Upper lobe of left lung (tissue), 6 donors: ENCODE data around the gene TAPBPL. TPM values are rescaled to one million over a fixed set of nuclear protein-coding genes. Genes with fewer than 3 reads are reported as not detected.

Experiments used
- ATAC-seq, 2 donors: fragments of 200-7000 bp; cut with Tn5 transposase; one replicate each; pipeline ENCODE4 v1.9.1; 2022; ENCODE audit warnings: mild to moderate bottlenecking in 2 of 2, moderate library complexity in 2 of 2; ENCODE audit not compliant: low FRiP score in 2 of 2
- DNase-seq, 2 donors: peaks; one replicate each; pipeline ENCODE4 v3.0.0-alpha.2; 2019 to 2020
- H3K27ac ChIP-seq, 4 donors: fragments of 200-600 bp; sonication (generic); one replicate each; pipeline ENCODE4 v1.5.1; 2016 to 2019
- H3K27me3 ChIP-seq, 4 donors: fragments of 200-600 bp; sonication (generic); one replicate each; pipeline ENCODE4 v1.5.1; 2017 to 2019
- H3K36me3 ChIP-seq, 4 donors: fragments of 200-600 bp; sonication (generic); one replicate each; pipeline ENCODE4 v1.5.1; 2016 to 2019
- H3K4me1 ChIP-seq, 4 donors: fragments of 200-600 bp; sonication (generic); one replicate each; pipeline ENCODE4 v1.5.1; 2018 to 2019
- H3K4me3 ChIP-seq, 4 donors: fragments of 200-600 bp; sonication (generic); one replicate each; pipeline ENCODE4 v1.5.1; 2017 to 2019; ENCODE audit warnings: mild to moderate bottlenecking in 2 of 4, moderate library complexity in 1 of 4
- H3K9me3 ChIP-seq, 4 donors: fragments of 200-600 bp; sonication (generic); one replicate each; pipeline ENCODE4 v1.5.1; 2018 to 2019
- CTCF ChIP-seq, 6 experiments: fragments of 450-650 bp in 4 of 6; fragments of 200-600 bp in 2 of 6; sonication (generic) in 2 of 6; IDR thresholded peaks; one replicate each; pipeline ENCODE4 v1.5.1; 2016 to 2019; ENCODE audit warnings: antibody characterized with exemption in 6 of 6
- EP300 ChIP-seq, 4 donors: sonication (generic); formaldehyde crosslinking; IDR thresholded peaks; one replicate each; pipeline ENCODE4 v1.5.1; 2017; ENCODE audit warnings: antibody characterized with exemption in 4 of 4, control low read depth in 2 of 4
- POLR2A ChIP-seq, 4 donors: fragments of 450-650 bp; IDR thresholded peaks; one replicate each; pipeline ENCODE4 v1.5.1; 2016 to 2017; ENCODE audit warnings: antibody characterized with exemption in 4 of 4, mild to moderate bottlenecking in 2 of 4
- POLR2AphosphoS5 ChIP-seq, 2 donors: sonication (generic); formaldehyde crosslinking; IDR thresholded peaks; one replicate each; pipeline ENCODE4 v1.5.1; 2017; ENCODE audit warnings: antibody characterized with exemption in 2 of 2
- WGBS, 2 donors: methylation state at CpG; one replicate each; pipeline ENCODE4 v1.1.5; 2017 to 2018; 5-methylcytosine and 5-hydroxymethylcytosine counted together
- total RNA-seq, 6 donors: library from RNA; depleted of rRNA in 4 of 6; stranded (reverse); fragments of >200 nt in 4 of 6; gene quantifications; one replicate each; pipeline versions ENCODE4 v1.1.0 to v1.2.1, GENCODE V29; 2016 to 2021
- donor health status: DM: no; HTN: no; CAD: no; lungs with moderate emphysema.
- donor health status: DM: no; HTN: yes; CAD: no; lungs with severe emphysema.

The TAPBPL gene
- total RNA-seq, 6 donors from 2014 or later = 32.6 to 71.5 (median 46.9) TPM

GRCh38 chr12:6450091-6450868 lies 1.6 kb upstream of the TAPBPL start:
- peak overlapping the region in 3 of 4 donors; percentile 71 to 83 (median 71) for H3K4me3 ChIP-seq
- DNase-seq (no peak), ATAC-seq (no peak)
- no peaks in the 10 kb centered on the region for H3K9me3 ChIP-seq
- peaks cover 20 to 29% (median 27%) of the 10 kb centered on the region in 4 donors for H3K4me1 ChIP-seq
- TF ChIP-seq POLR2AphosphoS5 (IDR thresholded peaks at IDR 0.05) = no peak
- no peak for TF ChIP-seq CTCF (IDR thresholded peaks at IDR 0.05)
- no peak for TF ChIP-seq EP300 (IDR thresholded peaks at IDR 0.05)
- no peak for TF ChIP-seq POLR2A (IDR thresholded peaks at IDR 0.05)
- H3K36me3 ChIP-seq = peaks cover 0 to 36% (median 4%) of the 10 kb centered on the region in 4 donors
- H3K27me3 ChIP-seq = no peaks in the 10 kb centered on the region
- peak overlapping the region; percentile 90 to 99 (median 96) for H3K27ac ChIP-seq
- 78 to 80% methylated on average over 16 of the region's 16 CpGs for WGBS, 2 donors

GRCh38 chr12:6450869-6451347 lies 934 bp upstream of the TAPBPL start:
- H3K27ac ChIP-seq = peak overlapping the region; percentile 90 to 99 (median 96)
- WGBS, 2 donors = 3 to 7% methylated on average over 11 of the region's 11 CpGs
- H3K36me3 ChIP-seq = peaks cover 0 to 34% (median 4%) of the 10 kb centered on the region in 4 donors
- H3K27me3 ChIP-seq = no peaks in the 10 kb centered on the region
- no peak for TF ChIP-seq CTCF (IDR thresholded peaks at IDR 0.05)
- TF ChIP-seq POLR2A (IDR thresholded peaks at IDR 0.05) = no peak
- TF ChIP-seq POLR2AphosphoS5 (IDR thresholded peaks at IDR 0.05) = no peak
- TF ChIP-seq EP300 (IDR thresholded peaks at IDR 0.05) = no peak
- no peaks in the 10 kb centered on the region for H3K9me3 ChIP-seq
- no peak for DNase-seq
- peaks cover 20 to 29% (median 27%) of the 10 kb centered on the region in 4 donors for H3K4me1 ChIP-seq
- no peak for ATAC-seq
- H3K4me3 ChIP-seq = peak overlapping the region; percentile 54 to 83 (median 71)

GRCh38 chr12:6452245-6452943 lies 552 bp downstream of the TAPBPL start:
- WGBS, 2 donors = 3 to 5% methylated on average over 9 of the region's 9 CpGs
- peaks cover 20 to 29% (median 27%) of the 10 kb centered on the region in 4 donors for H3K4me1 ChIP-seq

More at GRCh38 chr12:6452245-6452943, 552 bp downstream of the TAPBPL start:
- H3K36me3 ChIP-seq = peaks cover under 1 to 43% (median 11%) of the 10 kb centered on the region in 4 donors
- H3K9me3 ChIP-seq = no peaks in the 10 kb centered on the region
- peak overlapping the region; percentile 54 to 83 (median 71) for H3K4me3 ChIP-seq
- DNase-seq = peak in 1 of 2 donors; percentile 50
- no peaks in the 10 kb centered on the region for H3K27me3 ChIP-seq
- ATAC-seq = peak; percentile 21 to 40
- TF ChIP-seq EP300 (IDR thresholded peaks at IDR 0.05) (no peak), POLR2AphosphoS5 (IDR thresholded peaks at IDR 0.05) (no peak), CTCF (IDR thresholded peaks at IDR 0.05) (no peak), POLR2A (IDR thresholded peaks at IDR 0.05) (peak in 1 of 4 donors; percentile 17)
- peak overlapping the region; percentile 90 to 99 (median 96) for H3K27ac ChIP-seq
